GM13977 (cell line): ENCODE measurements around the gene MPV17L2.

ENCODE experiments used
- DNase-seq: peaks from one replicate; pipeline ENCODE4 v3.0.0; 2012; ENCODE audit warnings: low spot score
- CTCF ChIP-seq: IDR thresholded peaks from 2 replicates; pipeline ENCODE4 v1.5.1; 2012; ENCODE audit warnings: mild to moderate bottlenecking, control low read depth; ENCODE audit not compliant: insufficient read depth; ENCODE audit errors: extremely low read depth, missing control alignments
- in situ Hi-C: fragments of 300-500 bp; cut with MboI; formaldehyde crosslinking; loops from one replicate; pipeline ENCODE4 v1.12.0; 2022; ENCODE audit warnings: low sequenced_read_pairs, low pct_unique_long_range_greater_than_20kb, mixed read lengths, inconsistent platforms; ENCODE audit not compliant: unreplicated experiment

Gene MPV17L2

GRCh38 chr19:18225702-18226468 lies 32.9 kb downstream of the MPV17L2 start, which contains the start of gene PDE4C:
TSS of gene PDE4C (minus strand) at chr19:18226438. CDS start at chr19:18226415, 23 bp downstream.
- DNase-seq, result no peak
- no peak for TF ChIP-seq CTCF
- in situ Hi-C loops, result no loop called here

- no peak for TF ChIP-seq CTCF
- in situ Hi-C loops, result no loop called here
- DNase-seq, result peak; percentile 64
Measured at GRCh38 chr19:18226956-18227780, 34.1 kb downstream of the MPV17L2 start.

GRCh38 chr19:18227781-18228271 lies 34.8 kb downstream of the MPV17L2 start:
- in situ Hi-C loops, result no loop called here
- no peak for DNase-seq
- TF ChIP-seq CTCF, result no peak

- no peak for DNase-seq
- TF ChIP-seq CTCF, result peak; percentile 56
- in situ Hi-C loops, result no loop called here
Measured at GRCh38 chr19:18229474-18229873, 36.5 kb downstream of the MPV17L2 start.

- no peak for TF ChIP-seq CTCF
- in situ Hi-C loops, result no loop called here
- no peak for DNase-seq
Measured at GRCh38 chr19:18229915-18230314, 36.9 kb downstream of the MPV17L2 start.

GRCh38 chr19:18230941-18231734 lies 38.1 kb downstream of the MPV17L2 start:
- in situ Hi-C loops, result no loop called here
- no peak for DNase-seq
- TF ChIP-seq CTCF, result no peak
